Keratinocyte (primary cell): ENCODE results near the gene RNF150.

Experiments
- EZH2 ChIP-seq: IDR thresholded peaks from one replicate; pipeline ENCODE4 v1.6.1; 2012; ENCODE audit warnings: inconsistent platforms, mild to moderate bottlenecking, low read length, moderate library complexity
- TF ChIP-seq, protein P1 (sequence below), 3 experiments: IDR thresholded peaks in 1 of 3; conservative IDR thresholded peaks in 1 of 3; optimal IDR thresholded peaks in 1 of 3; 2 replicates in 2 of 3; 3 replicates in 1 of 3; pipeline versions ENCODE3 to v1.5.1; 2011; ENCODE audit warnings: low read length in 3 of 3, mild to moderate bottlenecking in 3 of 3, moderate library complexity in 2 of 3, control low read depth in 1 of 3, inconsistent platforms in 1 of 3; ENCODE audit not compliant: insufficient read depth in 2 of 3; ENCODE audit errors: extremely low read depth in 1 of 3

GRCh38 chr4:140811429-140811828, 321.8 kb downstream of the RNF150 start:
- TF ChIP-seq, protein P1, sequence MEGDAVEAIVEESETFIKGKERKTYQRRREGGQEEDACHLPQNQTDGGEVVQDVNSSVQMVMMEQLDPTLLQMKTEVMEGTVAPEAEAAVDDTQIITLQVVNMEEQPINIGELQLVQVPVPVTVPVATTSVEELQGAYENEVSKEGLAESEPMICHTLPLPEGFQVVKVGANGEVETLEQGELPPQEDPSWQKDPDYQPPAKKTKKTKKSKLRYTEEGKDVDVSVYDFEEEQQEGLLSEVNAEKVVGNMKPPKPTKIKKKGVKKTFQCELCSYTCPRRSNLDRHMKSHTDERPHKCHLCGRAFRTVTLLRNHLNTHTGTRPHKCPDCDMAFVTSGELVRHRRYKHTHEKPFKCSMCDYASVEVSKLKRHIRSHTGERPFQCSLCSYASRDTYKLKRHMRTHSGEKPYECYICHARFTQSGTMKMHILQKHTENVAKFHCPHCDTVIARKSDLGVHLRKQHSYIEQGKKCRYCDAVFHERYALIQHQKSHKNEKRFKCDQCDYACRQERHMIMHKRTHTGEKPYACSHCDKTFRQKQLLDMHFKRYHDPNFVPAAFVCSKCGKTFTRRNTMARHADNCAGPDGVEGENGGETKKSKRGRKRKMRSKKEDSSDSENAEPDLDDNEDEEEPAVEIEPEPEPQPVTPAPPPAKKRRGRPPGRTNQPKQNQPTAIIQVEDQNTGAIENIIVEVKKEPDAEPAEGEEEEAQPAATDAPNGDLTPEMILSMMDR (optimal IDR thresholded peaks at IDR 0.05 in 1 of 3, IDR thresholded peaks at IDR 0.05 in 1 of 3, conservative IDR thresholded peaks at IDR 0.05 in 1 of 3; ENCODE audit: extremely low read depth in 1 of 3, insufficient read depth in 2 of 3, low read length in 3 of 3), result no peak
- no peak for TF ChIP-seq EZH2
